ENCODE results near the gene DDX19B. TPM values are rescaled to one million over a fixed set of nuclear protein-coding genes. Genes with fewer than 3 reads are reported as not detected.

DDX19B gene
- total RNA-seq, 6 donors from 2014 or later = 24.0 to 47.0 (median 27.6) TPM

- no peak overlapping the region for H3K4me3 ChIP-seq
- H3K36me3 ChIP-seq = no peaks in the 10 kb centered on the region
- TF ChIP-seq CTCF (IDR thresholded peaks at IDR 0.05) (no peak), EP300 (IDR thresholded peaks at IDR 0.05) (no peak), POLR2A (IDR thresholded peaks at IDR 0.05) (no peak), POLR2AphosphoS5 (IDR thresholded peaks at IDR 0.05) (no peak)
- no peak overlapping the region for H3K27ac ChIP-seq
- no peaks in the 10 kb centered on the region for H3K27me3 ChIP-seq
- no peaks in the 10 kb centered on the region for H3K9me3 ChIP-seq
- 88 to 93% methylated on average over 22 to 28 of the region's 28 CpGs for WGBS, 2 donors
- peaks cover 8 to 13% (median 10%) of the 10 kb centered on the region in 4 donors for H3K4me1 ChIP-seq
- peak in 1 of 2 donors; percentile 74 for DNase-seq
- ATAC-seq (ENCODE audit: low FRiP score in 2 of 2) = no peak
These were observed 4.5 kb upstream of the DDX19B start for GRCh38 chr16:70294385-70295025.

- TF ChIP-seq POLR2A (IDR thresholded peaks at IDR 0.05) = no peak
- TF ChIP-seq CTCF (IDR thresholded peaks at IDR 0.05) = no peak
- TF ChIP-seq POLR2AphosphoS5 (IDR thresholded peaks at IDR 0.05) = no peak
- TF ChIP-seq EP300 (IDR thresholded peaks at IDR 0.05) = no peak
- DNase-seq (no peak), ATAC-seq (ENCODE audit: low FRiP score in 2 of 2) (no peak)
- H3K27ac ChIP-seq = no peak overlapping the region
- no peaks in the 10 kb centered on the region for H3K9me3 ChIP-seq
- H3K27me3 ChIP-seq = no peaks in the 10 kb centered on the region
- H3K4me3 ChIP-seq = no peak overlapping the region
- peaks cover 15 to 17% (median 15%) of the 10 kb centered on the region in 4 donors for H3K4me1 ChIP-seq
- H3K36me3 ChIP-seq = no peaks in the 10 kb centered on the region
These were observed 3.4 kb upstream of the DDX19B start for GRCh38 chr16:70295634-70296033.

GRCh38 chr16:70301121-70301520 lies 2.1 kb downstream of the DDX19B start:
- 97 to 100% methylated on average over 1 of the region's 1 CpG for WGBS, 2 donors
- H3K4me3 ChIP-seq = no peak overlapping the region
- no peak for TF ChIP-seq EP300 (IDR thresholded peaks at IDR 0.05)
- no peak for TF ChIP-seq CTCF (IDR thresholded peaks at IDR 0.05)
- TF ChIP-seq POLR2A (IDR thresholded peaks at IDR 0.05) = no peak
- no peak for TF ChIP-seq POLR2AphosphoS5 (IDR thresholded peaks at IDR 0.05)

GRCh38 chr16:70302745-70303144 lies 3.8 kb downstream of the DDX19B start:
- DNase-seq = no peak
- WGBS, 2 donors = 55 to 70% methylated on average over 1 of the region's 1 CpG
- no peak overlapping the region for H3K4me3 ChIP-seq
- H3K4me1 ChIP-seq = peaks cover 15 to 23% (median 17%) of the 10 kb centered on the region in 4 donors
- TF ChIP-seq EP300 (IDR thresholded peaks at IDR 0.05) = no peak
- TF ChIP-seq POLR2A (IDR thresholded peaks at IDR 0.05) = no peak
- TF ChIP-seq POLR2AphosphoS5 (IDR thresholded peaks at IDR 0.05) = no peak
- TF ChIP-seq CTCF (IDR thresholded peaks at IDR 0.05) = no peak
- H3K36me3 ChIP-seq = peaks cover 0 to 2% (median 0%) of the 10 kb centered on the region in 4 donors
- H3K27me3 ChIP-seq = no peaks in the 10 kb centered on the region
- no peak overlapping the region for H3K27ac ChIP-seq
- no peak for ATAC-seq (ENCODE audit: low FRiP score in 2 of 2)
- H3K9me3 ChIP-seq = peaks cover 0 to 6% (median 2%) of the 10 kb centered on the region in 4 donors

More at GRCh38 chr16:70301121-70301520, 2.1 kb downstream of the DDX19B start:
- Histone ChIP-seq H3K27ac (no peak overlapping the region), H3K36me3 (peaks cover 0 to 2% (median 0%) of the 10 kb centered on the region in 4 donors), H3K4me1 (peaks cover 15 to 23% (median 17%) of the 10 kb centered on the region in 4 donors), H3K27me3 (no peaks in the 10 kb centered on the region), H3K9me3 (peaks cover 0 to 6% (median 2%) of the 10 kb centered on the region in 4 donors)
- ATAC-seq (ENCODE audit: low FRiP score in 2 of 2) (no peak), DNase-seq (no peak)
